HepG2 (cell line): Measurements from ENCODE around the gene SBSN. TPM values are rescaled to one million over a fixed set of nuclear protein-coding genes. Genes with fewer than 3 reads are reported as not detected.

ENCODE experiments used
- CBX2 ChIP-seq, 2 experiments: fragments of 200-600 bp in 1 of 2; sonication (generic); formaldehyde crosslinking in 1 of 2; IDR thresholded peaks; 2 replicates each; pipeline versions ENCODE4 v1.7.0 to v1.8.1; 2018 to 2022; ENCODE audit warnings: low read depth in 2 of 2, low read length in 1 of 2, mild to moderate bottlenecking in 1 of 2, missing genetic modification reagents in 1 of 2
- CREM ChIP-seq, 2 experiments: sonication (generic) in 1 of 2; formaldehyde crosslinking in 1 of 2; IDR thresholded peaks; 2 replicates each; pipeline versions ENCODE4 v1.4.0 to v1.6.1; 2016 to 2020; ENCODE audit warnings: antibody characterized with exemption in 1 of 2, mild to moderate bottlenecking in 1 of 2, missing genetic modification reagents in 1 of 2
- CSRNP1 ChIP-seq: sonication (generic); formaldehyde crosslinking; IDR thresholded peaks from 2 replicates; pipeline ENCODE4 v1.8.1; 2023; ENCODE audit warnings: mild to moderate bottlenecking, missing genetic modification reagents
- HNRNPL ChIP-seq: fragments of 200-400 bp; formaldehyde crosslinking; IDR thresholded peaks from 2 replicates; pipeline ENCODE4 v1.6.1; 2017; ENCODE audit warnings: mild to moderate bottlenecking, low read depth, low read length
- KAT7 ChIP-seq: IDR thresholded peaks from 2 replicates; pipeline ENCODE4 v1.6.1; 2018; ENCODE audit warnings: borderline replicate concordance, missing compliant biosample characterization
- NR2C2 ChIP-seq: sonication (generic); formaldehyde crosslinking; IDR thresholded peaks from 2 replicates; pipeline ENCODE4 v1.4.0; 2020; ENCODE audit warnings: missing genetic modification reagents, mild to moderate bottlenecking, moderate library complexity, borderline replicate concordance
- RFX5 ChIP-seq: IDR thresholded peaks from 2 replicates; pipeline ENCODE4 v1.6.1; 2011; ENCODE audit warnings: low read depth, low read length, improper control_type of control experiment
- ZNF616 ChIP-seq: sonication (generic); formaldehyde crosslinking; IDR thresholded peaks from 2 replicates; pipeline ENCODE4 v1.5.0; 2020; ENCODE audit warnings: low read depth, mild to moderate bottlenecking, missing genetic modification reagents
- ZNF850 ChIP-seq: sonication (generic); formaldehyde crosslinking; conservative IDR thresholded peaks from 2 replicates; pipeline ENCODE4 v1.9.0; 2021; ENCODE audit warnings: mild to moderate bottlenecking, missing genetic modification reagents
- ZNF883 ChIP-seq: sonication (generic); formaldehyde crosslinking; IDR thresholded peaks from 2 replicates; pipeline ENCODE4 v1.5.1; 2020; ENCODE audit warnings: mild to moderate bottlenecking, missing genetic modification reagents; ENCODE audit errors: not compliant biosample characterization
- polyA plus RNA-seq, 8 experiments: library from polyadenylated mRNA; depleted of rRNA in 3 of 8; stranded (reverse) in 7 of 8; unstranded in 1 of 8; fragments of >200 nt; fragmentation: Illumina TruSeq in 4 of 8; extraction: Trizol in 4 of 8; gene quantifications; 2 replicates each; pipeline versions ENCODE4 v1.2.1 to v1.2.3, GENCODE V29; 2011 to 2016; ENCODE audit warnings: low read depth in 4 of 8, missing spikeins in 1 of 8, mixed read lengths in 1 of 8; ENCODE audit not compliant: insufficient read depth in 1 of 8
- total RNA-seq, 5 experiments: library from RNA; depleted of rRNA; stranded (reverse); fragments of >200 nt; fragmentation: Illumina TruSeq; extraction: Trizol; gene quantifications; 2 replicates each; pipeline ENCODE4 v1.2.3, GENCODE V29; 2016; ENCODE audit warnings: low read depth in 1 of 5
- TF ChIP-seq, protein P1 (sequence below), 2 experiments: sonication (generic) in 1 of 2; formaldehyde crosslinking in 1 of 2; IDR thresholded peaks; 2 replicates each; pipeline versions ENCODE4 v1.5.1 to v1.6.1; 2011 to 2020; ENCODE audit warnings: borderline replicate concordance in 1 of 2, low read depth in 1 of 2, low read length in 1 of 2, mild to moderate bottlenecking in 1 of 2, missing genetic modification reagents in 1 of 2, moderate library complexity in 1 of 2
- TF ChIP-seq, protein P2 (sequence below): sonication (generic); formaldehyde crosslinking; conservative IDR thresholded peaks from 2 replicates; pipeline ENCODE4 v1.4.0; 2020; ENCODE audit warnings: missing genetic modification reagents
- TF ChIP-seq, protein P3 (sequence below): sonication (generic); formaldehyde crosslinking; conservative IDR thresholded peaks from 2 replicates; pipeline ENCODE4 v1.8.1; 2023; ENCODE audit warnings: missing genetic modification reagents
- TF ChIP-seq, protein P4 (sequence below): sonication (generic); formaldehyde crosslinking; IDR thresholded peaks from 2 replicates; pipeline ENCODE4 v1.5.1; 2020; ENCODE audit warnings: missing genetic modification reagents, mild to moderate bottlenecking, borderline replicate concordance

The SBSN gene
- total and polyA plus RNA-seq, 2 of the 13 experiments (the other 11 are each of a cell fraction or from before 2014, with no cell fraction given) = not detected

DNA sequence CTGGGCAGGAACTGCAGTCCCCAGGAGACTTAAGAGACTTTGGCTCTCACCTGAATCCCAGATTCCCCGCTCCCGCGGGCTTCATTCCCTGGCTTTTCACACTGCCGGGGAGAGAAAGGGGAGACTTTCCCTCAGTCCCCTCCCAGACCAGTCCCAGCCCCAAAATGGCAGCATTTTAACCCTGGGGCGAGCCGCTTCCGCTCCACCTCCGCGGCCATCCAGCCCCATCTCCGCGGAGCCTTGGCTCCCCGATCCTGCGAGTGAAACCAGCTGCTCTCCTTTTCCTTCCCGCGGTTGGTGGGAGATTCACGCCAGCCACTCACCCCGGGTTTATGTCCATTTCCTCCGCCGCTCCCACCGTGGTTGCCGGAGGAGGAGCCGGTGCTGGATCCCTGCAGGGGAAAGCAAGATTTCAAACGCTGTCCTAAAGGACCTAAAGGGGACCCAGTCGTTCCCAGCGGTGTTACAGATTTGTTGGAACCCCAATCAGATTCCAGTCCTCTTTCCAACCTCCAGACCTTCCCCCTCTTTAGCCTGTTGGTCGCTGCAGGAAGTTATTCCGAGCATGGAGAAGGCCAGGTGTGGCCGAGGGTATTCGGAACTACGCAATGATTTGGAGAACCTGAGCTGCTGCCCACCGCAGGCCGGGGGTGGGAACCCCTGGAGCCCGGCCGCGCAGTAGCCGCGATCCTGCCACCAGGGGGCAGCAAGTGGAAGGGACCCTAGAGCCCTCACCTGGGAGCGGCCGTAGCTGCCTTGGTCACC, 18.1 kb downstream of the SBSN start (continued):
- TF ChIP-seq, protein P1, sequence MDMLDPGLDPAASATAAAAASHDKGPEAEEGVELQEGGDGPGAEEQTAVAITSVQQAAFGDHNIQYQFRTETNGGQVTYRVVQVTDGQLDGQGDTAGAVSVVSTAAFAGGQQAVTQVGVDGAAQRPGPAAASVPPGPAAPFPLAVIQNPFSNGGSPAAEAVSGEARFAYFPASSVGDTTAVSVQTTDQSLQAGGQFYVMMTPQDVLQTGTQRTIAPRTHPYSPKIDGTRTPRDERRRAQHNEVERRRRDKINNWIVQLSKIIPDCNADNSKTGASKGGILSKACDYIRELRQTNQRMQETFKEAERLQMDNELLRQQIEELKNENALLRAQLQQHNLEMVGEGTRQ (IDR thresholded peaks at IDR 0.05; ENCODE audit: low read depth, low read length) = no peak
- TF ChIP-seq, protein P1 (CRISPR knock-in tag; IDR thresholded peaks at IDR 0.05; ENCODE audit: borderline replicate concordance) = no peak
- no peak for TF ChIP-seq CREM (IDR thresholded peaks at IDR 0.05)
- TF ChIP-seq CREM (CRISPR knock-in tag; IDR thresholded peaks at IDR 0.05) = no peak
- TF ChIP-seq, protein P2, sequence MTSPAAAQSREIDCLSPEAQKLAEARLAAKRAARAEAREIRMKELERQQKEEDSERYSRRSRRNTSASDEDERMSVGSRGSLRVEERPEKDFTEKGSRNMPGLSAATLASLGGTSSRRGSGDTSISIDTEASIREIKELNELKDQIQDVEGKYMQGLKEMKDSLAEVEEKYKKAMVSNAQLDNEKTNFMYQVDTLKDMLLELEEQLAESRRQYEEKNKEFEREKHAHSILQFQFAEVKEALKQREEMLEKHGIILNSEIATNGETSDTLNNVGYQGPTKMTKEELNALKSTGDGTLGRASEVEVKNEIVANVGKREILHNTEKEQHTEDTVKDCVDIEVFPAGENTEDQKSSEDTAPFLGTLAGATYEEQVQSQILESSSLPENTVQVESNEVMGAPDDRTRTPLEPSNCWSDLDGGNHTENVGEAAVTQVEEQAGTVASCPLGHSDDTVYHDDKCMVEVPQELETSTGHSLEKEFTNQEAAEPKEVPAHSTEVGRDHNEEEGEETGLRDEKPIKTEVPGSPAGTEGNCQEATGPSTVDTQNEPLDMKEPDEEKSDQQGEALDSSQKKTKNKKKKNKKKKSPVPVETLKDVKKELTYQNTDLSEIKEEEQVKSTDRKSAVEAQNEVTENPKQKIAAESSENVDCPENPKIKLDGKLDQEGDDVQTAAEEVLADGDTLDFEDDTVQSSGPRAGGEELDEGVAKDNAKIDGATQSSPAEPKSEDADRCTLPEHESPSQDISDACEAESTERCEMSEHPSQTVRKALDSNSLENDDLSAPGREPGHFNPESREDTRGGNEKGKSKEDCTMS (CRISPR knock-in tag) = no peak
- TF ChIP-seq ZNF616 (CRISPR knock-in tag) = 0 out of 2 replicates have a peak, but pooled peaks have one; percentile 12
- TF ChIP-seq HNRNPL = no peak
- TF ChIP-seq ZNF883 (CRISPR knock-in tag) = no peak
- TF ChIP-seq KAT7 (CRISPR knock-in tag) = no peak
- TF ChIP-seq, protein P3, sequence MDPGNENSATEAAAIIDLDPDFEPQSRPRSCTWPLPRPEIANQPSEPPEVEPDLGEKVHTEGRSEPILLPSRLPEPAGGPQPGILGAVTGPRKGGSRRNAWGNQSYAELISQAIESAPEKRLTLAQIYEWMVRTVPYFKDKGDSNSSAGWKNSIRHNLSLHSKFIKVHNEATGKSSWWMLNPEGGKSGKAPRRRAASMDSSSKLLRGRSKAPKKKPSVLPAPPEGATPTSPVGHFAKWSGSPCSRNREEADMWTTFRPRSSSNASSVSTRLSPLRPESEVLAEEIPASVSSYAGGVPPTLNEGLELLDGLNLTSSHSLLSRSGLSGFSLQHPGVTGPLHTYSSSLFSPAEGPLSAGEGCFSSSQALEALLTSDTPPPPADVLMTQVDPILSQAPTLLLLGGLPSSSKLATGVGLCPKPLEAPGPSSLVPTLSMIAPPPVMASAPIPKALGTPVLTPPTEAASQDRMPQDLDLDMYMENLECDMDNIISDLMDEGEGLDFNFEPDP = no peak
- TF ChIP-seq CSRNP1 (CRISPR knock-in tag) = no peak
- TF ChIP-seq ZNF850 (CRISPR knock-in tag) = no peak
- TF ChIP-seq NR2C2 (CRISPR knock-in tag) = 0 out of 2 replicates have a peak, but pooled peaks have one; percentile 31
- TF ChIP-seq CBX2 (IDR thresholded peaks at IDR 0.05; ENCODE audit: low read depth, low read length) = no peak
- no peak for TF ChIP-seq CBX2 (CRISPR knock-in tag; IDR thresholded peaks at IDR 0.05; ENCODE audit: low read depth)
- no peak for TF ChIP-seq RFX5
- TF ChIP-seq, protein P4, sequence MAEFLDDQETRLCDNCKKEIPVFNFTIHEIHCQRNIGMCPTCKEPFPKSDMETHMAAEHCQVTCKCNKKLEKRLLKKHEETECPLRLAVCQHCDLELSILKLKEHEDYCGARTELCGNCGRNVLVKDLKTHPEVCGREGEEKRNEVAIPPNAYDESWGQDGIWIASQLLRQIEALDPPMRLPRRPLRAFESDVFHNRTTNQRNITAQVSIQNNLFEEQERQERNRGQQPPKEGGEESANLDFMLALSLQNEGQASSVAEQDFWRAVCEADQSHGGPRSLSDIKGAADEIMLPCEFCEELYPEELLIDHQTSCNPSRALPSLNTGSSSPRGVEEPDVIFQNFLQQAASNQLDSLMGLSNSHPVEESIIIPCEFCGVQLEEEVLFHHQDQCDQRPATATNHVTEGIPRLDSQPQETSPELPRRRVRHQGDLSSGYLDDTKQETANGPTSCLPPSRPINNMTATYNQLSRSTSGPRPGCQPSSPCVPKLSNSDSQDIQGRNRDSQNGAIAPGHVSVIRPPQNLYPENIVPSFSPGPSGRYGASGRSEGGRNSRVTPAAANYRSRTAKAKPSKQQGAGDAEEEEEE (CRISPR knock-in tag) = no peak
